ENCODE data around the gene DDX10.

- TF ChIP-seq POLR2A (IDR thresholded peaks at IDR 0.05; ENCODE audit: low read length) (no peak), GATA1 (IDR thresholded peaks at IDR 0.05; ENCODE audit: low read depth, low read length) (no peak)
These were observed 294.4 kb downstream of the DDX10 start for GRCh38 chr11:108959105-108959761.

All from erythroblast (primary cell).